ENCODE measurements around the gene MTA1.

Gene MTA1

DNA sequence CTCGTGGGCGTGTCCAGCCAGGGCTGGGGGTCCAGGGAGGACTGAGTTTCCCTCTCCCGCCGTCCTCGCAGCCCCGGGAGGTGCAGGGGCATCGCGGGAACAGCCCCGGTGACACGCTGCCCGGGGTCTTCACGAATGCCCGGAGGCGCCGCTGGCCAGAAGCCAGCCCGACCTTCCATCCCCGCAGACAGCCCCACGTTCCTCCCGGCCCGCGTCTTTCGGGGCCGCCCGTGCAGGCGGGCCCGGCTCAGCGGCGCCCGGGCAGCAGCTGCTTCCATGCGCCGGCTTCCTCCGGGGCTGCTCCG is 70.6 kb downstream of the MTA1 start:
- no peak for DNase-seq

- DNase-seq = peak; percentile 100
These were observed 71.1 kb downstream of the MTA1 start, which contains the start of gene TEDC1 for GRCh38 chr14:105490572-105491365. TEDC1 (plus strand) TSS chr14:105491246; CDS start chr14:105491376, 130 bp downstream.

DNA sequence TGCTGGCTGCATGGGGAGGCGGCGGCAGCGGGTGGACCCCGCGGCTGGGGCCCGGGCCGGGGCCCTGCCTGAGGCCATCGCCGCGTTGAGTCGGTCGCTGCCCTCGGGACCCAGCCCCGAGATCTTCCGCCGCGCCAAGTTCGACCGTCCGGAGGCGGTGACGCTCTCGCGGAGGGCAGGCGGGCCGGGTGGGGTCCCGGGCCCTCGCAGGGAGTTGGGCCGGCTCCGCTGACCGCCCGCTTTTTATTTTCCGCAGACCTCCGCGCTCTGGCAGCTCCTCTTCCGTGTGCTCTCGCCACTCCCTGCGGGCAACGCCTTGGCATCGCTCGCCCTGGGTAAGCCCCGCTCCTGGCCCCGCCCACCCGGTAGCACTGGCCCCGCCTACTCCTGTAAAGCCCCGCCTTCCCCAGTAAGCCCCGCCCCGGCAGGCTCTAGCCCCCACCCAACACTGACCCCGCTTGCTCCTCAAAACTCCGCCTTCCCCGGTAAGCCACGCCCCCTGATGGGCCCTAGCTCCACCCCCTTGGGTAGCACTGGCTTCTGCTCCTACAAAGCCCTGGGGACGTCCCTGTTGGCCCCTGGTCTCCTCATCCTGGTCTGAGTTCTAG is 71.8 kb downstream of the MTA1 start:
- DNase-seq = peak; percentile 90

DNA sequence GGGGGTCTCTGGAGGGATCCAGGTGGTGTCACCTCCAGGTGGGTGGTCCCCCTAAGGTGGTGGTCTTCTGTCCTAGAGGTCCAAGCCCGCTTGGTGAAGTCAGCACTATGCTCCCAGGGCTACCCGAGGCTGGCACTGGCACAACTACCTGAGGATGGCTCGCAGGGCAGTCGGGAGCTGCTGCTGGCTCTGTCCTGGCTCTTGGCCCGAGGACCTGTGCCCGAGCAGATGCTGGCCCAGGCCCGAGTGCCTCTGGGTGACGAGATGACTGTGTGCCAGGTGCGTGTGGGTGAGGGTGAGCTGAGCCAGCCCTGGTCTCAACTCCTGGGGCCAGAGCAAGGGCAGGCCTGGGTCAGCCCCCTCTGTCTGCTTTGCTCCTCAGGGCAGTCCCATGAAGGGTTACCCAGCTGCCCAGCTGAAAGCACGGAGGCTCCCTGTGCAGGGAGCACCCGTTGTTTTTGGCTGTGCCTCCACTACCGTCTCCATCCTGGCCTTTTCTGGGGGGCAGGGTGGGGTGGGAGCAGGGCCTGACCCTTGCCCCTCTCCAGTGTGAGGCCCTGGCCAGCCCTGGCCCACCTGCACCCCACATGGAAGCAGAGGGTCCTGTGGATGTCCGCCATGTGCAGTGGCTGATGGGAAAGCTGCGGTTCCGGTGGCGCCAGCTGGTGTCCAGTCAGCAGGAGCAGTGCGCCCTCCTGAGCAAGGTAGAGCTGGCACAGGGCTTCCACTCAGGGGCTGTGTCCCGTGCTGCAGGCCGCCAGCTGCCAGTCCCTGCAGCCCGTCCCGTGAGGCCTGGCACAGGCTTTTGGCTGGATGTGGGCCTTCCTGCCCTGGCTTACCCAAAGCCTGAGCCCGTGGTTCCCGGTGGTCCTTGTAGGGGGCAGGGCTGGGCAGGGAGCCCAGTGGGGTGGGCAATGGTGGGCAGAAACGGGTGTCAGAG is 72.7 kb downstream of the MTA1 start:
- peak; percentile 27 for DNase-seq

- DNase-seq = peak; percentile 24
These were observed 73.6 kb downstream of the MTA1 start for GRCh38 chr14:105492971-105493871.

DNA sequence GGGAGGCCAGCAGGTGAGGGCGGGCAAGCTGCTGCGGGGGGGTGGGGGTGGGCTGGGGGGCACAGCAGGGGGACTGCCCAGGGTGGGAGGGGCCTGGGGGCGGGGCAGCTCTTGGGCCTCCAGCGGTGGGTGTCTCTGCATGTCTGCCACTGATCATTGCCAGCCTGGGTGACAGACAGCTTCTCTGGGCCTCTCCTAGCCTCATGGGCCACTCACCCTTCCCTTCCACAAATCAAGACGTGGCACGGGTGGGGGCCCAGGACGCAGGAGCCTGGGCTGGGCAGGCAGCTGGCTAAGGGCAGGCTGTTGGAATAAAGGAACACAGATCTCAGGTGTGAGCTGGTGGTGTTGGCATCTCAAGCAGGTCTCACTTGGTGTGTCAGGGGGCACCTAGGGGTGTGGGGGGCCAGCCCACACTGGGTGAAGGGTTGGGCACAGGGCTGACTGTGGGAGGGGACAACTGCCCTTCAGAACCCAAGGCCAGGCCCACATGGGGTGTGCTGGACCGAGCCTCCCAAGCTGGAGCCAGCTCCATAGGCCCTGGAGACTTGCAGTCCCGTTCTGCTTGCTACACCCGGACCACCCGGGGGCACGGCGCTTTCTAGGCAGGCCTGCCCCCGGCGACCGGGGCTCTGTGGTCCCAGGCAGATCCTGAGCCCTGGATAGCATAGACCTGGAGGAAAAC is 74.4 kb downstream of the MTA1 start:
- peak; percentile 21 for DNase-seq

DNA sequence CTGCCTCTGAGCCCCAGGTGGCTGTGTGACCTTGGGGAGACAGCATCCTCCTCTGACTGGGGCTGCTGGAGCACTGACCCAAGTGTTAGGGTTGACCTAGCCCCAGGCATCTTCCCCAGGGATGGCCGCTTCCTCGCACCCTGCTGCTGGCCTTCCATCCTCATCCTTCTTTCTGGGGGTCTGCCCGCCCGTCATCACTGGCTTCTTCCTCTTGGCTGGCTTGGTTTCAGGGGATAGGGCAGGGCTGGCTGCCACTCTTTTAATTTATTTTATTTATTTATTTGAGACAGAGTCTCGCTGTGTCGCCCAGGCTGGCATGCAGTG is 74.9 kb downstream of the MTA1 start:
- DNase-seq = no peak

DNA sequence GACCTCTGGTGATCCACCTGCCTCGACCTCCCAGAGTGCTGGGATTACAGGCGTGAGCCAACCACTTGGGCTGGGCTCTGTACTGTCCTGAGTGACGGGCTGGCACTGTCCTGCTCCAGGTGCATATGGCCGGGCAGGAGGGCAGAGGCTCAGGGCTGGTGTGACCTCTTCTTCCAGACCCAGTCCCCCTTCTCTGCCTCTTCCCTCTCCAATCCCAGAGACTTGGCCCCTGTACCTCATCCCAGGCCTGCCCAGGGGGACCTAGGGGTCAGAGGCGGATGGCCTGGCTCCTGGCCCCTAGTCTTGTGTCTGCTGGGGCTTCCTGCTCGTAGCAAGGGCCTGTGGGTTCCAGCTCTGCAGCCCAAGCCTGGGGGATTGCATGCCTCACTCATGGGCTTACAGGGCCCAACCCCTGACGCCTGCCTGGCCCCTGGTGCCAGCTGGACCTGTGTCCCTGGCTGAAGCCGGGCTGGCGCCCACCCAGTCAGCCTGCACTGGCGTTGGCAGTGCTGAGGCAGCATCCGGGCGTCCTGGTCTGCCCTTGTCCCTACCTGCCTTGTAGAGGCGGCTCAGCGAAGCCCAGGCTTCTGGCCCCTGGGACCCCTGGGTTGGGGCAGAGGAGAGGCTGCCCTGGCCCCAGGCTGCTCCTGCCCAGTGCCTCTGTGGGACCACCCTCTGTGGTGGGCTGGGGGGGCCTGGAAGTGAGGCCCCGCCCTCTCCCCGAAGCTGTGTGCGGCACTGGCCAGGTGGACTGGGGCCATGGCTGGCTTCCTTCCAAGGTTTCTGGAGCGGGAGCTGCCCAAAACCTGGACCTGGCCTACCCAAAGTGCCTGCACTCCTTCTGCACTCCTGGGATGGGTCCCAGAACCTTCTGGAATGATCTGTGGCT is 75.7 kb downstream of the MTA1 start:
- no peak for DNase-seq

DNA sequence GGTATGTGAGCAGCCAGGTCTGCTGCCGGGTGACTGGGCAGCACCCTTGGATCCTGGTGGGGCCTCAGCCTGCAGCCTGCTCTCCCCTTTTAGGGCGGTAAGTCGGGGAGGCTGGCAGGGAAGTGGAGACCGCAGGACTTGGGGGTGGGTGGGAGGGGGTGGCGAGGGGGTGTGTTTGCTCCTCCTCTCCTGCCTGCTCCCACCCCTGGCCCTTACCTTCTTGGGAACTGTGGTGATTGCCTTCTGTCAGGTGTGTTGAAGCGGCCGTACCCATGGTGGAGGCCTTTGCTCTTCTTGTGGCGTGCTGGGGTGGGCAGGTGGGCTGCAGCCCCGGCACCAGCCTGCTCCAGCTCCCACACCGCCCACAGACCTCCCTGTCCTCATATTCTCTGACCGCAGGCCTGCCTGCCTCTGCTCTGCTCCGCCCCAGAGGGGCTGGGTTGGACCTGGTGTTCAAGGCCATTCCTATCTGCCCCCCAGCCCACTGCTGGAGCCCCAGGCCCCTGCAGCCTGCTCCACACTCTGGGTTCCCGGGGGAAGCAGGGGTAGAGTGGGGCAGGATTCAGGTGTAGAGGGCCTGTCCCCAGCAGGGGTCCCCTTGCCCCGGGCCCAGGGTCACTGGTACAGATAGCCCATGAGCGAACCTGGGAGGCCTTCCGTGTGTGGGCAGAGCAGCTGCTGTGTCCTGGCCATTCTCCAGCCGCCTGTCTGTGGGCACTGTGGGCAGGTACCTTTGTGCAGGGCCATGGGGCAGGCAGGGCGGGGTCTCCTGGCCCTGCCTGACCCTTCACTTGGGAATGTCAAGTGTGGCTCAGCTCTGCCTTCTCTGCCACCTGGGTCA is 76.6 kb downstream of the MTA1 start:
- DNase-seq = peak; percentile 26

- peak; percentile 20 for DNase-seq
These were observed 77.4 kb downstream of the MTA1 start for GRCh38 chr14:105496831-105497591.

DNA sequence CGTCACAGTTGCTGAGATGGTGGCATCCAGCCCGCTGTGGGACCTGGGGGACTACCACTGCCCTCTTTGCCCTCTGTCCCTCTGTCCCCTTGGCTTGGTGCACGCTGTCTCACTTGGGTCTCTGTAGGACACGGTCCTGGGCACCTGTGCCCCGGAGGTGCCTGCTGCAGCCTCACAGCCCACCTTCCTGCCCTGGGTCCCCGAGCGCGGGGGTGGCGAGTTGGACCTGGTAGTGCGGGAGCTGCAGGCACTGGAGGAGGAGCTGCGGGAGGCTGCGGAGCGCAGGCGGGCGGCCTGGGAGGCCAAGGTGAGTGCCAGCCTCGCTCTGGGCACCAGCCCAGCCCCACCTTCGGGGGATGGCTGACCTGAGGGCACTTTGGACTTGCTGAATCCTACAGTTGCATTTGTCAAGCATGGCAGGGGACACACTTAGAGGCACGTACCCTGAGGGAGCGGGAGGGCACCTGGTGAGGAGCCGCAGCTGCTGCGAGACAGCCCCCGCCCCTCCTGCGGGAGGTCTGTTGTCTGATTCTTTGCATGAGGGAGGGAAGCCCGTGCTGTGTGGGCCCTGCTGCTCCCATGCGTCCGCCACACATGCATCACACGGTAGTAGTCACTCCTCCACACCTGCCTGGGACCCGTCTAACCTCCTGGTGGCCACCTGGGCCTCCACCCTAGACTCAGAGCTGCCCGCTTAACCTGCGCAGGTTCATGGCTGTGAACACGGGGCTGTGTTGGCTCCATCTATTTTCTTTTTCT is 78.2 kb downstream of the MTA1 start:
- no peak for DNase-seq

DNA sequence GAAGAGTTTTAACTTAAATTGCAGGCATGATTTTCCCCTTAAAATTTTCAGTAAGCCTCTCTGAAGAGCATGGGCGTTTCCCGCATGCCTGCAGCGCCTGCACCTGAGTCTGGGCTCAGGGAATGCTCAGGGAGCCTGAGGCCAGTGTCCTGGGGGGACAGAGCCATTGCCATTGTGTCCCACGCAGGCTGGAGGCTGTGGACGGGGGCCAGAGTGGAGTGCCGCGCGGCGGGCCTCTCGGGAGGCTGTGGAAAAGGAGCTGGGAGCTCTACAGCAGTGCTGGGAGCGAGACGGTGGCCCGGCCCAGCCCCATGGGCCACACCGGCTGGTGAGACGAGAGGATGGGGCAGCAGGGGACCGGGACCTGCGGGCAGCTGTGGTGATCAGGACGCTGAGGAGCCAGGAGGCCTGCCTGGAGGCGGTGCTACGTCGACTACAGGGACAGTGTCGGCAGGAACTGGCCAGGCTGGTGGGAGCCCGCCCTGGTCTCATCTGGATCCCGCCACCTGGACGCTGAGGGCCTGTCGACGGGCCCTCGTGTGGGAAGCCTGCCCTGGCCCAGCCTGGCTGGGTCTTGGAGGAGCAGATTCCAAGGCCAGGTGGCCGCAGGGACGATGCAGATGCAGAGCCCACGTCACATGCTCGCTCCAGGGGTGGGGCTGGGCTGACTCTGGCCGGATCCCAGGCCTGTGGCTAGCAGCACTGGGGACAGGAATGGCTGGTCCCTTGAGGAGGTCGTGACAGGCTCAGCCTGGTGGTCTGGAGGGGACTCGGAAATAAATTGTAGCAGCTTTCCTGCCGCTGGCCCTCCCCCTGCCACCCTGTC is 79.0 kb downstream of the MTA1 start:
- peak; percentile 16 for DNase-seq

- peak; percentile 23 for DNase-seq
These were observed 79.8 kb downstream of the MTA1 start for GRCh38 chr14:105499256-105500035.

- DNase-seq = peak; percentile 25
These were observed 80.6 kb downstream of the MTA1 start for GRCh38 chr14:105500036-105500725.

DNA sequence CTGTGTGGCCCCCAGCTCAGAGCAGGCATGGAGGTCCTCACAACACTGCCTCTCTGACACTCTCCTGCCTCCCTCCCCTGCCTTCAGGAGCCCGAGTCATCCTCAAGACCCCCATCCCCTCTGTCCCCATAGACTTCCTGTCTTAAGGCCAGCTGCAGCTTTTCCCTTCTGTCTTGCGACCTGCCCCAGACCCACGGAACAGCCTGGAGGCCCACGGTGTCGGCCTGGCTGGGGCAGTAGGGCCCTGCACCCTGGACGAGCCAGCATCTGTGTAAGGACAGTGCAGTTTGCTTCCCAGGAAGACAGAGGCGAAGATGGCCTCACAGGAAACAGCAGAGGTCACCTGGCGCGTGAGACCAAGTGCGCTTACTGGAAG is 81.1 kb downstream of the MTA1 start:
- DNase-seq = peak; percentile 26
